ENCODE measurements around the gene DVL1.

DNA sequence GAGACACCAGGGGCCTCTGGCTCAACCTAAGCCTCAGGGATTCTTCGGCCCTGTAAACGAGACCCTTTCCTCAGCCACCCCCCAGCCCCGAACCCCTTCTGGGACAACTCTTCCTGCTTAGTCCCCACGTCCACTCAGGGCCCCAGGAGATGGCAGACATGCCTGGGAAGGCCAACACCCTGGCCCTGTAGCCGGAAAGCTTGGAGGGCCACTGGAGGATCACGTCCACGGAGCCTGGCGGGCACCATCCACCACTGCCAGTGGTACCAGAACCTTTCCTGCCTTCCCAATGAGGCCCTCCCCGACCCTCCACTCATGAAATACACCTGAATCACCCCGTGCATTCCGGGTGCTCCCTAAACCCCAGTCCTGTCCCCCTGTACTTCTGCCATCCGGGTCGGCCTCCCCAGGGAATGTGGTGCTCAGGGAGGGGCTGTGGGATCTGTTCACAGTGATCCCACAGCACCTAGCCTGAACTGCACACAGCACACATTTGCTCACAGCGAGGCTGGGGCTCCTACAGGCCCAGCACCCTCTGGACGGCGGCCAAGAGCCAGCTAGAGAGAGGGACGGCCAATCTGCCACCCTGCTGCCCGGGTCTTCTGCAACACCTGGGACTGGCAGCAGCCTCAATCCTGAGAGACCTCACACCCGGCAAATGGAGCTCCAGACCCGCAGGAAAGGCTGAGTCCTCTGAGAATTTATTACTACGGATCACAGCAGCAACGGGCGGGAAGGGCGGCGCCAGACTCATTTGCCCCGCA is 24.0 kb upstream of the DVL1 start:
- no peak for TF ChIP-seq YY1 (IDR thresholded peaks at IDR 0.05; ENCODE audit: insufficient read depth, insufficient read length)
- no peak for TF ChIP-seq ZNF274 (IDR thresholded peaks at IDR 0.05; ENCODE audit: low read depth, low read length)

Data from NT2/D1 (cell line).